GM13976 (cell line): ENCODE results near the gene KLHL29.

ENCODE experiments used
- DNase-seq: peaks from one replicate; pipeline ENCODE4 v3.0.0; 2012; ENCODE audit warnings: low spot score
- in situ Hi-C: fragments of 300-500 bp; cut with MboI; formaldehyde crosslinking; loops from one replicate; pipeline ENCODE4 v1.12.0; 2022; ENCODE audit warnings: low sequenced_read_pairs, mixed read lengths, inconsistent platforms; ENCODE audit not compliant: unreplicated experiment
- TF ChIP-seq, protein P1 (sequence below): IDR thresholded peaks from 2 replicates; pipeline ENCODE4 v1.5.1; 2012; ENCODE audit warnings: borderline replicate concordance, mild to moderate bottlenecking; ENCODE audit not compliant: insufficient read depth; ENCODE audit errors: extremely low read depth, missing control alignments, control extremely low read depth

KLHL29 gene

GRCh38 chr2:23453836-23454460 is 69.0 kb downstream of the KLHL29 start:
- no peak for DNase-seq
- in situ Hi-C loops: no loop called here
- TF ChIP-seq, protein P1, sequence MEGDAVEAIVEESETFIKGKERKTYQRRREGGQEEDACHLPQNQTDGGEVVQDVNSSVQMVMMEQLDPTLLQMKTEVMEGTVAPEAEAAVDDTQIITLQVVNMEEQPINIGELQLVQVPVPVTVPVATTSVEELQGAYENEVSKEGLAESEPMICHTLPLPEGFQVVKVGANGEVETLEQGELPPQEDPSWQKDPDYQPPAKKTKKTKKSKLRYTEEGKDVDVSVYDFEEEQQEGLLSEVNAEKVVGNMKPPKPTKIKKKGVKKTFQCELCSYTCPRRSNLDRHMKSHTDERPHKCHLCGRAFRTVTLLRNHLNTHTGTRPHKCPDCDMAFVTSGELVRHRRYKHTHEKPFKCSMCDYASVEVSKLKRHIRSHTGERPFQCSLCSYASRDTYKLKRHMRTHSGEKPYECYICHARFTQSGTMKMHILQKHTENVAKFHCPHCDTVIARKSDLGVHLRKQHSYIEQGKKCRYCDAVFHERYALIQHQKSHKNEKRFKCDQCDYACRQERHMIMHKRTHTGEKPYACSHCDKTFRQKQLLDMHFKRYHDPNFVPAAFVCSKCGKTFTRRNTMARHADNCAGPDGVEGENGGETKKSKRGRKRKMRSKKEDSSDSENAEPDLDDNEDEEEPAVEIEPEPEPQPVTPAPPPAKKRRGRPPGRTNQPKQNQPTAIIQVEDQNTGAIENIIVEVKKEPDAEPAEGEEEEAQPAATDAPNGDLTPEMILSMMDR: no peak

DNA sequence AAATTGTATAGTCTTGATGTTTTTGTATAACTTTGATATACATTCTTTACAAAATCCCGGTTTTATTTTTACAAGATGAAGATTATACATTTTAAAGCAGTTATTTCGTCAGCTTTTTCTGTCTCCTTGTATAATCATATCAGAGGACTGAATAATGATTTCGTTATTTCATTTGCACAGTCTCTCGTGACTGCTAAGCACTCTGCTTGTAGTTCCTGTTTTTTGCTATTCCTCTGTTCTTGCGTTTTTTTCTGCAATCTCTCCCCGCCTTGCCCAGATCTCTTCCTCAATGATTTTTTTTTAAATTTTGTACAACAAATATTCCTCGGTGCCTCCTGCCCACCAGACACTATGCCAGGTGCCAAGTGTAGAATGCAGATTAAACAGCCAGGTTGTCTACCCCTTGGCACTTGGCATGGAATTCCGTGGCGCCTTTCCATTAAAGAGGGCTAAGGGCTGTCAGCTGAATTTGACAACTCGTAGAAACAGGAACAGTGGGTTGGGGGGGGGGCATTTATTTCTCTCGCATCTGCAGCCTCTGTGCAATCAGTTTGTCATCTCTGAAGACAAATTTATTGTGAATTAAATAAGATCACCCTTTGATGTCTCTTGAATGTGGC is 69.6 kb downstream of the KLHL29 start:
- DNase-seq: no peak
- TF ChIP-seq, protein P1: no peak
- in situ Hi-C loops: no loop called here

GRCh38 chr2:23456396-23456795 is 71.4 kb downstream of the KLHL29 start:
- no peak for DNase-seq
- in situ Hi-C loops: no loop called here
- TF ChIP-seq, protein P1: no peak

GRCh38 chr2:23456881-23457760 is 72.1 kb downstream of the KLHL29 start:
- TF ChIP-seq, protein P1: no peak
- in situ Hi-C loops: no loop called here
- no peak for DNase-seq

GRCh38 chr2:23457990-23458682 is 73.2 kb downstream of the KLHL29 start:
- in situ Hi-C loops: no loop called here
- DNase-seq: no peak
- TF ChIP-seq, protein P1: no peak

DNA sequence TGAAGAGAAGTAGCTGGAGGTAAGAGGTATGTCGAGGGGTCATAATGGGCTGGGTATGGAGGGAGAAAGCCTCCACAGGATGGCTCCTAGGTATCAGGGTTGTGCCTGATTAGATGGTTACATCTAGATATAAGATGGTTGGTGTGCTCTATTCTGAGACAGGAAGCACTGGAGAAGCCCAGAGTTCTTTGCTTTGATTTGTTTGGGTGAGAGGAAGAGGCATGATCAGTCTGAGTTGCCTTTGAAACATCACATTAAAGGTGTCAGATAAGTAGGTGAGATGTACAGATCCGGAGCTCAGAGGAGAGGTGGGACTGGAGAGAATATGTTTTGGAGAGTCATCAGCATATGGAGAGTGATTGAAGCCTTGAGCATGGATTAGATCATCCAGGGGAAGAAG is 74.1 kb downstream of the KLHL29 start:
- in situ Hi-C loops: no loop called here
- DNase-seq: no peak
- TF ChIP-seq, protein P1: no peak
